WI38 (cell line): ENCODE results near the gene NAA16.

Experiments
- H3K4me3 ChIP-seq: 2 replicates; pipeline ENCODE4 v1.5.1; 2011; ENCODE audit warnings: low read depth, mild to moderate bottlenecking, control low read depth, low read length
- CTCF ChIP-seq: IDR thresholded peaks from 2 replicates; pipeline ENCODE4 v1.5.1; 2012; ENCODE audit warnings: low read depth, mild to moderate bottlenecking, control low read depth, low read length

NAA16 gene

GRCh38 chr13:41398494-41399170, 87.6 kb downstream of the NAA16 start:
- no peak for TF ChIP-seq CTCF
- no peak overlapping the region for H3K4me3 ChIP-seq

GRCh38 chr13:41401366-41401765, 90.3 kb downstream of the NAA16 start:
- no peak for TF ChIP-seq CTCF
- H3K4me3 ChIP-seq = no peak overlapping the region

- TF ChIP-seq CTCF = no peak
Observed at GRCh38 chr13:41402691-41403511, 91.8 kb downstream of the NAA16 start.

GRCh38 chr13:41403983-41404382, 92.9 kb downstream of the NAA16 start:
- no peak overlapping the region for H3K4me3 ChIP-seq
- TF ChIP-seq CTCF = no peak

More at GRCh38 chr13:41402691-41403511, 91.8 kb downstream of the NAA16 start:
- H3K4me3 ChIP-seq = no peak overlapping the region

GRCh38 chr13:41405367-41405766, 94.3 kb downstream of the NAA16 start:
- H3K4me3 ChIP-seq = no peak overlapping the region
- TF ChIP-seq CTCF = no peak

- TF ChIP-seq CTCF = no peak
- H3K4me3 ChIP-seq = no peak overlapping the region
Observed at GRCh38 chr13:41407380-41407779, 96.3 kb downstream of the NAA16 start.

- H3K4me3 ChIP-seq = no peak overlapping the region
Observed at GRCh38 chr13:41408121-41408520, 97.1 kb downstream of the NAA16 start.

More at GRCh38 chr13:41408121-41408520, 97.1 kb downstream of the NAA16 start:
- TF ChIP-seq CTCF = no peak
